HG03457 (cell line): ENCODE data around the gene TMEM115.
"Not testable (repeated sequence)": the region's sequence is repeated elsewhere in the genome, so short reads cannot be mapped to it uniquely, and the experiment has no call there.

Experiments
- ATAC-seq: cut with Tn5 transposase; IDR thresholded peaks from one replicate; pipeline ENCODE4 v1.9.1; 2021; ENCODE audit warnings: moderate number of reproducible peaks; ENCODE audit not compliant: unreplicated experiment

The TMEM115 gene

DNA sequence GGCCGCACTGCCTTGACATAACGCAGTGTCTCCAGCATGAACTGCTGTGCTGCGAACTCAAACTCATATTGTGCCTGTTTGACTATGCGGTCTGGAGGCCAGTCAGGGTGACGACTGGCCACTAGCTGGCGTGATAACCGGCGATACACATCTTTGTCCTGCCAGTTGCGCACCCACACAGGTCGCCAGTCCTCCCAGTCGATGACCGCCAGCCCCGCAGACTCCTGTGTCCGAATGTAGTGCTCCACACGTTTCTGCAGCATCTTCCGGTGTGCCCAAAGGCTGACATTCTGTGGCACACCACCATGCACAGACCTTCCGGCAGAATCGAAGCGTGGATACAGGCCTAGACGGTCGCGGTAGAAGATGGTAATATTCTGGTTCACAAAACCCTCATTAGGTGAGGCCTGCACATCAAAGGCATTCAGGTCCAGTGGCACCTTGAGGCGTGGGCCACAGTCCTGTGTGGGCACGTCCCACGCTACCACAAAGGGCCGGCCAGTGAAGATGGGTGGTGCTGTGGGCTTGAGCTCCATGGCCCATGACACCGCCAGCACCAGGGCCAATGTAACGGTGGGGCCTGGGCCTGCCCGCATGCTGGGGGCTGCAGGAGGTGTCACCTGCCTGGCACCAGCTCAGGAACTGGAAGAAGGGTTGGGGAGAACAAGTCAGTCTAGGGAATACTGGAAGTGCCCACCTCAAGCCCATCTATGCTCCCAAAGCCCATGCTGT is 39.3 kb downstream of the TMEM115 start:
- ATAC-seq = no peak

DNA sequence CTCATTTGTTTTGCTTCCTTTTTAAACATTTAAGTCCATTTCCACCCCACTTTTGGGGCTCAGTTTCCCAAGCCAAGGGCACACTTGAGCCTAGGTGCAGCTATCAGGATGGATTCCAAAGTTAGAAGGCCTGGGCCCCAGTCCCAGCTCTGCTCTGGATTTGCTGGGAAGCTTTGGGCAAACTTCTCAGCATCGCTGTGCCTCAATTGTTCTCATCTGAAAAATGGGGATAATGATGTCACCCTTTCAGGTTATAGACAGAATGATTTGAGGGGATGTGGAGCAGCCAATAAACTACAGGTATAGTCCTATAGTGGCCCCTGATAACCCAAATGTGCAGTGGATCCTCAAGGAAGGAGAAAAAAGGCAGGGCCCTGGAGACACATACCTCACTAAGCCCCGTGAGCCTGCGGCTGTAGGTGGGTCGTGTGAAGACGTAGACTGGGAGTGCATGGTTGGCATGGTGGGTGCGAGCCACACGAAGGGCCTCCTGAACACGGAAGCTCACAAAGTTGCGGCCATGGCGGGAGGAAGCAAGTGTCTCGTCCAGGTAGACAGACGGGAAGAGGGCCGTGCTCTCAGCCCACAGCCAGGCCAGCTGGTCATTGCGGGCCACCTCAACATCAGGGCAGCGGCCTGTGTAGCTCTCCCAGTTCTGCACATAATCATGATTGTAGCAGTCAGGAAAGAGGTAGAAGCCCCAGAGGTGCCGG is 40.0 kb downstream of the TMEM115 start:
- ATAC-seq = no peak

DNA sequence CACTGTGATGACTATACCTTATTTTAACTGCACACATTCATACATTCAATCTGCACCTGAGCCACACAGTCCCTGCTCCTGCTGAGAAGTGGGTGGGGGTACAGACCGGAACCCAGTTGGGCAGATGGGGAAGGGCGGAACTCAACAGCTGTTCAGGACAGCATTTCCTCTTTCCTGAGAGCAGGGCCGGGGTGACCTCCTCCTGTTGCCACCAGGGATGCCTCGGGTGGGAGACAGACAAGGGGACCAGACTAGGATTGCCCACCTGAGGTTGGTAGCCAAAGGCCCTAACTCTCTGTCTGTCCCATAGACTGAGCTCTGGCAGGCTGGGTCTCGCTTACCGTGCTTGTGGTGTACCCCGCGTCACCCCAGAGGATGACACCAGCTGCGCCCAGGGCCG is 40.7 kb downstream of the TMEM115 start:
- no peak for ATAC-seq

DNA sequence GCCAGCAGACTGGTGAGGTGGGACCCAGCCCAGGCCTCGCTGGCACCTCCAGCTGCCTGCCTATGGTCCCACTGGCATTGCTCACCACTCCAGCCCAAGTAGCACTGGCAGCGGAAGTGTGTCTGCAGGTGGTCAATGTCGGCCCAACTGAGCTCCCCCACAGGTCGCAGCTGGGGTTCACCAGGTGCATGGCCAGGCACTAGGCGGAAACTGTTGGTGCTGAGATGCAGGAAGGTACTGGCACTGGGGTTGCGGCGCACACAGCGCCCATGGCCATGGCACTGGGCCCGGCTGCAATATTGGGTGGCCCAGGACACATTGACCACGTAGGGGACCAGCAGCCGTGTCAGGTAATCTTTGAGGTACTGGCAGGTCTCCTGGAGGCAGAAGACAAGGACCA is 41.2 kb downstream of the TMEM115 start:
- ATAC-seq = no peak

DNA sequence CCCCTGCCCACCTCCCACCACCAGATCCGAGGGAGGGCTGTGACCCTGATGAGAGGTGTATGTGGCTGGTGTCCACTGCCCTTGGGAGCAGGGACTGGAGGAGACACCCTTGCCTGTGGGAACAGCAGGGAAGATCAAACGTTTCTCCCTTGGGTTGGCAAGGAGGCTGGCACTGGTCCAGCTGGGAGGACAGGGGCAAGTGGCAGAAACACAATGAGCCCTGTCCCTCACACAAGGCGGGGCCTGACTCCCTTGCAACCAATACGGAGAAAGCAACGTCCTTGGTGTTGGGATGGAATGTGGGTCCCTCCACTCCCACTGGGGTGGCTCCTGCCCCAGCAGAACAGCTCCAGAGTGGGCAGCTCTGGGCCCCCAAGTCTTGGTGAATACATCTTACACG is 42.0 kb downstream of the TMEM115 start:
- ATAC-seq = no peak

DNA sequence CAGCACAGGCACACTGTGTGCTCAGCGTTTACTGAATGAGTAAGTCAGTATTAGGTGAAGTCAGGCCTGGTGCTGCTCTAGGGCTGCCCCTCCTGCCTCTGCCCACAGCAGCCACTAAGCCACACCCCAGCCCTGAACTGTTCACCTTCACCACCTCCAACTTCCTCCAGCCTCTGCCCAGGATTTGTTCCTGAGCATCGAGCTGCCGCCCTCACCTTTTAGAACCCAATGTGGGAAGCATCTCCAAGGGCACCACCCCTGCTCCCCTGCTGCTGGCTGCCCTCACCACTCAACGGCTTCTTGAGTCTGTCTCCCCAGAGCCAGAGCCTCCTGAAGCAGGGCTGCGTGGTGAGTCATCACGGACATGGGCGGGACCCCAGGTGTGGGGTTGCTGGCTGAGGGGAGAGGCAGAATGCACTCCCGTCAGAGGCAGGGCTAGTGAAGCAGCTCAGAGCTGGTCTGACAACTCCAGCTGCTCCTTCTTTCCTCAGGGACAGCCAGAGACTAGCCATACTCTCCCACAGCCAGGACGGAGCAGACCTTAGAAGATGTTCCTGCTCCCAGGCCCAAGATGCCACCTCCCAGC is 42.6 kb downstream of the TMEM115 start:
- no peak for ATAC-seq

DNA sequence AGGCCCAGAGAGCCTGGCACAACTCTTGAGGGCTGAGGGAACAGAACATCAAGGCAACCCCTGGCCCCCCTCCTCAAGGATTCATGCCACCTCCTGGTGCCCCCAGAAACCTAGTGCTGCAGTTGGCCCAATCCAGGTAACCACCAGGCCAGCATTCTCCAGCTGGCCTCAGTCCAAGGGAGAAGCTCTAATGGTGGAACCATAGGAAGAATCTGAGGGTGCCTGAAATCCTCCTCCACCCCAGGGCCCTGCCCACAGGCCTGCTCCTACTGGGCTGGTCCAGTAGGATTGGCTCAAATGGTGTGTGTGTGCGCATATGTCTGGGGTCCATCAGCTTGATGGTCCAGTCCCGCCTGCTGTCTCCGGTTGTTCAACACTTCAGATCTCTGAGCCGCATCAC is 44.5 kb downstream of the TMEM115 start:
- no peak for ATAC-seq

DNA sequence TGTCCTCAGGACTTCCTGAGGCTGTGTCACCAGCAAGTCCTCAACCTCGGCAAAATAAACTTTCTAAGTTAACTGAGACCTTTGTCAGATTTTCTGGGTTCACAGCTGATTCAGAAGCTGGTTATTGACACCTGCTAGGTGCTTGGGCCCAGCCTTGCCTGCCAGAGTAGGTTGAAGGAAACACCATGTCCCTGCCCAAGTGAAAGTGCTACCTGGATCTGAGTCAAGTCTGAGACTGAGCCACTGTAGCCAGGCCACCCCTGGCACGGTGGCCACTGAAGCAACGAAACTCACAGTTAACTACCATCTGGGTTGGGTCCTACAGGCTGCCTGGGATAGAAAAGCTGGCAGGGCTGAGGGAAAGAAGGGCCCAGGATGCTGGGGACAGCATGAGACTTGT is 45.0 kb downstream of the TMEM115 start:
- ATAC-seq = no peak

DNA sequence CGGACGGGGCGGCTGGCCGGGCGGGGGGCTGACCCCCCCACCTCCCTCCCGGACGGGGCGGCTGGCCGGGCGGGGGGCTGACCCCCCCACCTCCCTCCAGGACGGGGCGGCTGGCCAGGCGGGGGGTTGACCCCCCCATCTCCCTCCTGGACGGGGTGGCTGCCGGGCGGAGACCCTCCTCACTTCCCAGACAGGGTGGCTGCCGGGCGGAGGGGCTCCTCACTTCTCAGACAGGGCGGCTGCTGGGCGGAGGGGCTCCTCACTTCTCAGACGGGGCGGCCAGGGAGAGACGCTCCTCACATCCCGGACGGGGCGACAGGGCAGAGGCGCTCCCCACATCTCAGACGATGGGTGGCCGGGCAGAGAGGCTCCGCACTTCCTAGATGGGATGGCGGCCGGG is 47.3 kb downstream of the TMEM115 start:
- not testable (repeated sequence) for ATAC-seq
